ENCODE measurements around the gene TTC9. TPM values are rescaled to one million over a fixed set of nuclear protein-coding genes. Genes with fewer than 3 reads are reported as not detected.
A peak's percentile ranks its signal among the peaks of the same experiment; 100 is the strongest.

TTC9 gene
- total and polyA plus RNA-seq, 10 of the 15 experiments (the other 5 are each of a cell fraction or from before 2014, with no cell fraction given) = 0.87 to 15.8 (median 7.8) TPM

DNA sequence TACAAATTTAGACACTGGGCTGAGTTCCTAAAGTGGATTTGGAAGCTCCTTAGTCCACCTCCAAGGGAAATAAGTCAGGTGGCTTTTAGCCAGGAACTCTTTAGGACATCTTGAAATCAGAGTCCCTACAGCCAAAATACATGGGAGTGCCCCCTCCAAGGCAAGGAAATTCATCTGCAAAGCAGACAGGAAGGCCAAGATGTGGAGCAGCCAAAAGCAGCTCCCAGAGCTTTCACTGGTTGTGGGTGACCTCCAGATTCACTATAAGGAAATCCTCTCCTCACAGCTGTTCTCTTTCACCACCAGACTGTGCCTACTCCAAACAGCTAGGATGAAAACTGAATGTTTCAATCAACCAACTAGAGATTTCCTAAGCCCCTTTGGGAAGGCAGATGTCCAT lies 6.6 kb downstream of the TTC9 start:
- Histone ChIP-seq H3K4me1 (ENCODE audit: control insufficient read depth, insufficient read depth, low read length) (peaks cover 16% of the 10 kb centered on the region), H3K79me2 (ENCODE audit: control insufficient read depth, insufficient read depth, low read length) (peaks cover 85% of the 10 kb centered on the region), H3K27me3 (replicated peaks in 1 of 2; ENCODE audit: control insufficient read depth in 2 of 2, insufficient read depth in 2 of 2, low read length in 1 of 2) (no peaks in the 10 kb centered on the region), H3K9ac (ENCODE audit: control insufficient read depth, insufficient read depth, low read length) (no peak overlapping the region), H3K36me3 (ENCODE audit: control insufficient read depth in 2 of 2, insufficient read depth in 2 of 2, low read length in 1 of 2) (peaks cover 2 to 18% of the 10 kb centered on the region in 2 experiments), H2AFZ (ENCODE audit: control insufficient read depth, low read depth, low read length) (no peak overlapping the region), H3K4me2 (ENCODE audit: control insufficient read depth, insufficient read depth) (peak overlapping the region; percentile 75), H4K20me1 (ENCODE audit: control insufficient read depth, insufficient read depth) (no peaks in the 10 kb centered on the region), H3K4me3 (no peak overlapping the region), H3K9me3 (replicated peaks; ENCODE audit: control insufficient read depth, insufficient read depth, low read length) (no peaks in the 10 kb centered on the region), H3K27ac (ENCODE audit: control insufficient read depth, insufficient read depth) (no peak overlapping the region)
- ChIA-PET SMC1A (ENCODE audit: uncharacterized antibody, unreplicated experiment) (interaction anchor here (1.1 to 1.7 kb wide), 8 partner anchors 10 to 161 kb away, joined by 3 to 8 read pairs (median 6); partner anchors contain the start of gene MAP3K9), CTCF (interaction anchor here (0.7 to 1.8 kb wide), 6 partner anchors 11 to 169 kb away, joined by 3 to 9 read pairs (median 4); no protein-coding TSS in a partner anchor), POLR2A (interaction anchor here (1.1 to 8.7 kb wide), 6 partner anchors 8 to 60 kb away, joined by 3 to 145 read pairs (median 4); no protein-coding TSS in a partner anchor), RAD21 (ENCODE audit: unreplicated experiment) (interaction anchor here (0.7 to 1.3 kb wide), 6 partner anchors 9 to 160 kb away, joined by 3 to 6 read pairs (median 5); partner anchors contain the start of gene MAP3K9)
- intact Hi-C loops (cut with micrococcal nuclease; ENCODE audit: unreplicated experiment) = no loop called here
- FAIRE-seq = no peak
- no peak for DNase-seq (ENCODE audit: low read depth, low spot score)
- TF ChIP-seq BMI1 (IDR thresholded peaks at IDR 0.05; ENCODE audit: borderline replicate concordance) = no peak
- ATAC-seq = no peak
- in situ Hi-C loops (cut with MboI) = no loop called here
- no TSS peak for BruUV-seq (replicated peaks)

- no peak for DNase-seq (ENCODE audit: low read depth, low spot score)
- CTCF ChIA-PET = no interaction called here
- TF ChIP-seq RAD21 (IDR thresholded peaks at IDR 0.05; ENCODE audit: insufficient read depth, low read depth, low read length) = no peak
- TF ChIP-seq JUND (IDR thresholded peaks at IDR 0.05; ENCODE audit: low read depth, low read length) = no peak
- TF ChIP-seq CREB1 (IDR thresholded peaks at IDR 0.05; ENCODE audit: low read depth) = no peak
- no peak for TF ChIP-seq MAX (IDR thresholded peaks at IDR 0.05; ENCODE audit: low read depth, low read length)
- TF ChIP-seq LARP7 (IDR thresholded peaks at IDR 0.05) = no peak
- TF ChIP-seq, protein P1, sequence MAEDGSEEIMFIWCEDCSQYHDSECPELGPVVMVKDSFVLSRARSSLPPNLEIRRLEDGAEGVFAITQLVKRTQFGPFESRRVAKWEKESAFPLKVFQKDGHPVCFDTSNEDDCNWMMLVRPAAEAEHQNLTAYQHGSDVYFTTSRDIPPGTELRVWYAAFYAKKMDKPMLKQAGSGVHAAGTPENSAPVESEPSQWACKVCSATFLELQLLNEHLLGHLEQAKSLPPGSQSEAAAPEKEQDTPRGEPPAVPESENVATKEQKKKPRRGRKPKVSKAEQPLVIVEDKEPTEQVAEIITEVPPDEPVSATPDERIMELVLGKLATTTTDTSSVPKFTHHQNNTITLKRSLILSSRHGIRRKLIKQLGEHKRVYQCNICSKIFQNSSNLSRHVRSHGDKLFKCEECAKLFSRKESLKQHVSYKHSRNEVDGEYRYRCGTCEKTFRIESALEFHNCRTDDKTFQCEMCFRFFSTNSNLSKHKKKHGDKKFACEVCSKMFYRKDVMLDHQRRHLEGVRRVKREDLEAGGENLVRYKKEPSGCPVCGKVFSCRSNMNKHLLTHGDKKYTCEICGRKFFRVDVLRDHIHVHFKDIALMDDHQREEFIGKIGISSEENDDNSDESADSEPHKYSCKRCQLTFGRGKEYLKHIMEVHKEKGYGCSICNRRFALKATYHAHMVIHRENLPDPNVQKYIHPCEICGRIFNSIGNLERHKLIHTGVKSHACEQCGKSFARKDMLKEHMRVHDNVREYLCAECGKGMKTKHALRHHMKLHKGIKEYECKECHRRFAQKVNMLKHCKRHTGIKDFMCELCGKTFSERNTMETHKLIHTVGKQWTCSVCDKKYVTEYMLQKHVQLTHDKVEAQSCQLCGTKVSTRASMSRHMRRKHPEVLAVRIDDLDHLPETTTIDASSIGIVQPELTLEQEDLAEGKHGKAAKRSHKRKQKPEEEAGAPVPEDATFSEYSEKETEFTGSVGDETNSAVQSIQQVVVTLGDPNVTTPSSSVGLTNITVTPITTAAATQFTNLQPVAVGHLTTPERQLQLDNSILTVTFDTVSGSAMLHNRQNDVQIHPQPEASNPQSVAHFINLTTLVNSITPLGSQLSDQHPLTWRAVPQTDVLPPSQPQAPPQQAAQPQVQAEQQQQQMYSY (CRISPR knock-in tag; IDR thresholded peaks at IDR 0.05) = no peak
- Histone ChIP-seq H3K9ac (ENCODE audit: control insufficient read depth, insufficient read depth, low read length) (no peak overlapping the region), H3K79me2 (ENCODE audit: control insufficient read depth, insufficient read depth, low read length) (peaks cover 80% of the 10 kb centered on the region), H3K27me3 (replicated peaks in 1 of 2; ENCODE audit: control insufficient read depth in 2 of 2, insufficient read depth in 2 of 2, low read length in 1 of 2) (no peaks in the 10 kb centered on the region), H3K9me3 (replicated peaks; ENCODE audit: control insufficient read depth, insufficient read depth, low read length) (no peaks in the 10 kb centered on the region), H3K27ac (ENCODE audit: control insufficient read depth, insufficient read depth) (no peak overlapping the region), H3K4me1 (ENCODE audit: control insufficient read depth, insufficient read depth, low read length) (peaks cover 28% of the 10 kb centered on the region), H3K36me3 (ENCODE audit: control insufficient read depth in 2 of 2, insufficient read depth in 2 of 2, low read length in 1 of 2) (peaks cover 5 to 19% of the 10 kb centered on the region in 2 experiments), H3K4me2 (ENCODE audit: control insufficient read depth, insufficient read depth) (no peak overlapping the region), H3K4me3 (no peak overlapping the region), H2AFZ (ENCODE audit: control insufficient read depth, low read depth, low read length) (no peak overlapping the region), H4K20me1 (ENCODE audit: control insufficient read depth, insufficient read depth) (no peaks in the 10 kb centered on the region)
- RAD21 ChIA-PET (ENCODE audit: unreplicated experiment) = no interaction called here
- ATAC-seq = no peak
- BruUV-seq (replicated peaks) = no TSS peak
- in situ Hi-C loops (cut with MboI) = no loop called here
- POLR2A ChIA-PET = no interaction called here
- intact Hi-C loops (cut with micrococcal nuclease; ENCODE audit: unreplicated experiment) = no loop called here
- 97% methylated on average over 4 of the region's 4 CpGs for WGBS (ENCODE audit: insufficient coverage, insufficient replicate concordance, low lambda C conversion rate, missing lambda C conversion rate)
- SMC1A ChIA-PET (ENCODE audit: uncharacterized antibody, unreplicated experiment) = no interaction called here
- FAIRE-seq = no peak
These were observed 8.1 kb downstream of the TTC9 start for GRCh38 chr14:70649803-70650202.

Data from GM12878 (cell line).